Gastroesophageal sphincter (tissue), 4 donors: ENCODE results near the gene RABGAP1. TPM values are rescaled to one million over a fixed set of nuclear protein-coding genes. Genes with fewer than 3 reads are reported as not detected.
A peak's percentile ranks its signal among the peaks of the same experiment; 100 is the strongest.

Experiments
- ATAC-seq: fragments of 150-250 bp; one replicate; pipeline ENCODE4 v1.9.1; 2016; ENCODE audit warnings: mild to moderate bottlenecking, moderate library complexity
- H3K27ac ChIP-seq, 4 donors: fragments of 200-600 bp; sonication (generic) in 3 of 4; 1 replicate in 3 of 4; 2 replicates in 1 of 4; pipeline ENCODE4 v1.5.1; 2016 to 2019
- H3K27me3 ChIP-seq: fragments of 200-600 bp; sonication (generic); one replicate; pipeline ENCODE4 v1.5.1; 2019
- H3K36me3 ChIP-seq, 2 donors: fragments of 200-600 bp; sonication (generic); one replicate each; pipeline ENCODE4 v1.5.1; 2019; ENCODE audit warnings: control low read depth in 1 of 2
- H3K4me1 ChIP-seq, 3 donors: fragments of 200-600 bp; sonication (generic); 1 replicate in 2 of 3; 2 replicates in 1 of 3; pipeline ENCODE4 v1.5.1; 2016 to 2019; ENCODE audit warnings: control low read depth in 2 of 3
- H3K4me3 ChIP-seq, 2 donors: fragments of 200-600 bp; sonication (generic); one replicate each; pipeline ENCODE4 v1.5.1; 2019; ENCODE audit warnings: mild to moderate bottlenecking in 1 of 2, moderate library complexity in 1 of 2
- H3K9me3 ChIP-seq, 3 donors: fragments of 200-600 bp; sonication (generic); one replicate each; pipeline ENCODE4 v1.5.1; 2017 to 2019; ENCODE audit warnings: control low read depth in 2 of 3
- EP300 ChIP-seq: sonication (generic); formaldehyde crosslinking; IDR thresholded peaks from one replicate; pipeline ENCODE4 v1.6.1; 2017; ENCODE audit warnings: antibody characterized with exemption, mild to moderate bottlenecking
- POLR2A ChIP-seq, 2 donors: fragments of 450-650 bp; IDR thresholded peaks; one replicate each; pipeline ENCODE4 v1.6.1; 2017; ENCODE audit warnings: antibody characterized with exemption in 2 of 2, mild to moderate bottlenecking in 2 of 2, moderate library complexity in 1 of 2
- POLR2AphosphoS5 ChIP-seq: sonication (generic); formaldehyde crosslinking; IDR thresholded peaks from one replicate; pipeline ENCODE4 v1.6.1; 2017; ENCODE audit warnings: antibody characterized with exemption
- WGBS, 2 donors: methylation state at CpG; one replicate each; pipeline ENCODE4 v1.1.5; 2018; ENCODE audit warnings: low coverage in 1 of 2; 5-methylcytosine and 5-hydroxymethylcytosine counted together
- total RNA-seq, 4 donors: library from RNA; depleted of rRNA; stranded (reverse); fragments of >200 nt; gene quantifications; one replicate each; pipeline ENCODE4 v1.1.0, GENCODE V29; 2016
- TF ChIP-seq, protein P1 (sequence below), 4 experiments: fragments of 200-600 bp in 2 of 4; fragments of 450-650 bp in 2 of 4; sonication (generic) in 1 of 4; IDR thresholded peaks; one replicate each; pipeline ENCODE4 v1.5.1; 2017 to 2019; ENCODE audit warnings: antibody characterized with exemption in 4 of 4, mild to moderate bottlenecking in 2 of 4, moderate library complexity in 2 of 4

RABGAP1 gene
- total RNA-seq, 4 donors from 2014 or later = 61.2 to 139 (median 82.9) TPM

GRCh38 chr9:123080444-123080843 lies 139.6 kb downstream of the RABGAP1 start:
- H3K27me3 ChIP-seq = no peaks in the 10 kb centered on the region
- H3K27ac ChIP-seq = no peak overlapping the region
- 74 to 86% methylated on average over 3 of the region's 3 CpGs for WGBS, 2 donors
- no peaks in the 10 kb centered on the region for H3K9me3 ChIP-seq
- peaks cover 0 to 93% of the 10 kb centered on the region in 2 donors for H3K36me3 ChIP-seq
- no peak overlapping the region for H3K4me3 ChIP-seq
- ATAC-seq = no peak
- peaks cover 0 to 6% (median 0%) of the 10 kb centered on the region in 3 donors for H3K4me1 ChIP-seq
- no peak for TF ChIP-seq EP300
- no peak for TF ChIP-seq POLR2AphosphoS5
- TF ChIP-seq, protein P1, sequence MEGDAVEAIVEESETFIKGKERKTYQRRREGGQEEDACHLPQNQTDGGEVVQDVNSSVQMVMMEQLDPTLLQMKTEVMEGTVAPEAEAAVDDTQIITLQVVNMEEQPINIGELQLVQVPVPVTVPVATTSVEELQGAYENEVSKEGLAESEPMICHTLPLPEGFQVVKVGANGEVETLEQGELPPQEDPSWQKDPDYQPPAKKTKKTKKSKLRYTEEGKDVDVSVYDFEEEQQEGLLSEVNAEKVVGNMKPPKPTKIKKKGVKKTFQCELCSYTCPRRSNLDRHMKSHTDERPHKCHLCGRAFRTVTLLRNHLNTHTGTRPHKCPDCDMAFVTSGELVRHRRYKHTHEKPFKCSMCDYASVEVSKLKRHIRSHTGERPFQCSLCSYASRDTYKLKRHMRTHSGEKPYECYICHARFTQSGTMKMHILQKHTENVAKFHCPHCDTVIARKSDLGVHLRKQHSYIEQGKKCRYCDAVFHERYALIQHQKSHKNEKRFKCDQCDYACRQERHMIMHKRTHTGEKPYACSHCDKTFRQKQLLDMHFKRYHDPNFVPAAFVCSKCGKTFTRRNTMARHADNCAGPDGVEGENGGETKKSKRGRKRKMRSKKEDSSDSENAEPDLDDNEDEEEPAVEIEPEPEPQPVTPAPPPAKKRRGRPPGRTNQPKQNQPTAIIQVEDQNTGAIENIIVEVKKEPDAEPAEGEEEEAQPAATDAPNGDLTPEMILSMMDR (IDR thresholded peaks at IDR 0.05) = no peak
- TF ChIP-seq POLR2A (IDR thresholded peaks at IDR 0.05) = no peak

- H3K4me3 ChIP-seq = no peak overlapping the region
- 0 to 18% methylated on average over 2 of the region's 2 CpGs for whole genome bisulfite sequencing, 2 donors
- H3K4me1 ChIP-seq = peaks cover 0 to 6% (median 0%) of the 10 kb centered on the region in 3 donors
- H3K9me3 ChIP-seq = no peaks in the 10 kb centered on the region
- H3K27me3 ChIP-seq = no peaks in the 10 kb centered on the region
- peaks cover 0 to 95% of the 10 kb centered on the region in 2 donors for H3K36me3 ChIP-seq
- no peak for ATAC-seq
- H3K27ac ChIP-seq = no peak overlapping the region
- TF ChIP-seq, protein P1 (IDR thresholded peaks at IDR 0.05) = peak; percentile 12 to 63 (median 54)
- TF ChIP-seq POLR2A (IDR thresholded peaks at IDR 0.05) = no peak
- TF ChIP-seq EP300 = no peak
Observed at GRCh38 chr9:123081824-123082223, 141.0 kb downstream of the RABGAP1 start.

DNA sequence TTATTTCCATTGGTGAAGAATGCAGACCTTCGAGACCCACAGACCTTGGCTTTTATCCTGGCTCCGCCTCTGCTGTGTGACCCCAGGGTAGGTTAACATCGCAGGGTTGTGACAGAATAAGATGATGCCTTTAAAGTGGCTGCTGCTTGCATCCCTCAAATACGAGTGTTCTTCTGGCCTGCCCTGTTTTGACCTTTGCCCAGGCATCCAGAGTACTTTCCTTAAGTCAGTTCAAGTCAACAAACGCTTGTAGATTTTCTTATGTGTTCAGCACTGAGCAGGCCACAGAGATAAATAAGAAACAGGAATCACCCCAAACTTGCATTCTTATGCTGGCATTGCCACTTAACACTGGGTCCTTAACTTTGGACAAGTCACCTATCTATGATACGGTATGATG lies 142.9 kb downstream of the RABGAP1 start:
- Histone ChIP-seq H3K4me3 (no peak overlapping the region), H3K27ac (no peak overlapping the region), H3K9me3 (no peaks in the 10 kb centered on the region), H3K4me1 (peaks cover 0 to 9% (median 0%) of the 10 kb centered on the region in 3 donors), H3K27me3 (no peaks in the 10 kb centered on the region), H3K36me3 (peaks cover 0 to 95% of the 10 kb centered on the region in 2 donors)
- TF ChIP-seq POLR2A (IDR thresholded peaks at IDR 0.05) (no peak), EP300 (no peak), POLR2AphosphoS5 (no peak)
- TF ChIP-seq, protein P1 (IDR thresholded peaks at IDR 0.05) = no peak
- ATAC-seq = no peak
- 63 to 74% methylated on average over 5 to 6 of the region's 6 CpGs for WGBS, 2 donors

GRCh38 chr9:123084256-123084655 lies 143.4 kb downstream of the RABGAP1 start:
- Histone ChIP-seq H3K27me3 (no peaks in the 10 kb centered on the region), H3K4me1 (peaks cover 0 to 14% (median 0%) of the 10 kb centered on the region in 3 donors), H3K4me3 (no peak overlapping the region), H3K27ac (no peak overlapping the region), H3K9me3 (no peaks in the 10 kb centered on the region), H3K36me3 (peaks cover 0 to 93% of the 10 kb centered on the region in 2 donors)
- WGBS, 2 donors = 94 to 100% methylated on average over 1 of the region's 1 CpG
- no peak for ATAC-seq
- no peak for TF ChIP-seq POLR2AphosphoS5

- H3K36me3 ChIP-seq = peaks cover 0 to 93% of the 10 kb centered on the region in 2 donors
- no peaks in the 10 kb centered on the region for H3K9me3 ChIP-seq
- peaks cover 0 to 26% (median under 1%) of the 10 kb centered on the region in 3 donors for H3K4me1 ChIP-seq
- no peak for TF ChIP-seq POLR2A (IDR thresholded peaks at IDR 0.05)
- TF ChIP-seq, protein P1 (IDR thresholded peaks at IDR 0.05) = no peak
- TF ChIP-seq POLR2AphosphoS5 = no peak
- TF ChIP-seq EP300 = no peak
- no peak overlapping the region for H3K4me3 ChIP-seq
- no peak for ATAC-seq
- no peak overlapping the region for H3K27ac ChIP-seq
- no peaks in the 10 kb centered on the region for H3K27me3 ChIP-seq
- WGBS, 2 donors = 40 to 56% methylated on average over 1 to 2 of the region's 2 CpGs
Observed at GRCh38 chr9:123085916-123086315, 145.1 kb downstream of the RABGAP1 start.
